ENCODE results near the gene WDR82. TPM values are rescaled to one million over a fixed set of nuclear protein-coding genes. Genes with fewer than 3 reads are reported as not detected.

The WDR82 gene
- total RNA-seq, 4 donors from 2014 or later = 46.7 to 57.6 (median 52.5) TPM

- no peak overlapping the region for H3K27ac ChIP-seq
- TF ChIP-seq POLR2A (IDR thresholded peaks at IDR 0.05) = no peak
- no peak for DNase-seq (ENCODE audit: low spot score in 2 of 2)
- H3K4me3 ChIP-seq = no peak overlapping the region
- peaks cover 34% of the 10 kb centered on the region for H3K36me3 ChIP-seq
- H3K27me3 ChIP-seq = no peaks in the 10 kb centered on the region
- peaks cover 9% of the 10 kb centered on the region for H3K4me1 ChIP-seq
- WGBS = 87% methylated on average over 12 of the region's 17 CpGs
- no peaks in the 10 kb centered on the region for H3K9me3 ChIP-seq
Observed at GRCh38 chr3:52293491-52294319, 15.3 kb upstream of the WDR82 start.

- DNase-seq (ENCODE audit: low spot score in 2 of 2) = no peak
- WGBS = 96% methylated on average over 9 of the region's 20 CpGs
- H3K27ac ChIP-seq = no peak overlapping the region
Observed at GRCh38 chr3:52292247-52293065, 14.0 kb upstream of the WDR82 start.

DNA sequence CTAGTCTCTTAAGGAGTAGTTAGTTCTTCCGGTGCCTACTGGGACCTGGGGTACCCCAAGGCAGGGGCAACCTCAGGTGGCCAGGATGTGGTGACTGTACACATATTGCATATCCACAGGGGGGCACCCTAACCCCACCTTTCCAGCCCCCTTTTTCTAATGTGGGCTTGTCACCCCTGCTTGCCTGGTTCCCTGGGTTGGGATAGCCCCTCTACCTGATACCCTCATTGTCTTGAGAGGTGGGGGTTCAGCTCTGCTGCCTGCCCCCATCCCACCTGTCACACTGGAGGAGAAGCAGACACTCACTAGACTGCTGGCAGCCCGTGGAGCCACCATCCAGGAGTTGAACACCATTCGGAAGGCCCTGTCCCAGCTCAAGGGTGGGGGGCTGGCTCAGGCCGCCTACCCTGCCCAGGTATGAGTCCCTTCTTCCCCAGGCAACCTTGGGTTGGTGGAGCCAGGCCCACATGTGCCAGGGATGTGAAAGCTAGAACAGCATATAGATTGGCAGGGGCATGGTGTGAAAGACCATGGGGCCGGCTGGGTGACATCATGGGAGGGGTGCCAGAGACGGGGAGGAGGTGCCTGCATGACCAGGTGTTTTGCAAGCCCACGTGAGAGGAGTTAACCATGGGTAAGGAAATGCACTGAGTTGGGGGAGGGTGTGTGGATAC, 13.2 kb upstream of the WDR82 start:
- no peaks in the 10 kb centered on the region for H3K27me3 ChIP-seq
- no peaks in the 10 kb centered on the region for H3K9me3 ChIP-seq
- peak in 1 of 2 donors; percentile 26 for DNase-seq (ENCODE audit: low spot score in 2 of 2)
- 84% methylated on average over 6 of the region's 7 CpGs for WGBS
- H3K27ac ChIP-seq = no peak overlapping the region
- no peak overlapping the region for H3K4me3 ChIP-seq
- peaks cover 21% of the 10 kb centered on the region for H3K4me1 ChIP-seq
- TF ChIP-seq EP300 (IDR thresholded peaks at IDR 0.05) = no peak
- H3K36me3 ChIP-seq = peaks cover 34% of the 10 kb centered on the region

More at GRCh38 chr3:52292247-52293065, 14.0 kb upstream of the WDR82 start:
- Histone ChIP-seq H3K4me1 (peaks cover 15% of the 10 kb centered on the region), H3K27me3 (no peaks in the 10 kb centered on the region), H3K4me3 (no peak overlapping the region), H3K9me3 (no peaks in the 10 kb centered on the region), H3K36me3 (peaks cover 34% of the 10 kb centered on the region)
- TF ChIP-seq POLR2A (IDR thresholded peaks at IDR 0.05) (no peak), EP300 (IDR thresholded peaks at IDR 0.05) (no peak), POLR2AphosphoS5 (IDR thresholded peaks at IDR 0.05) (no peak)
- TF ChIP-seq, protein P1, sequence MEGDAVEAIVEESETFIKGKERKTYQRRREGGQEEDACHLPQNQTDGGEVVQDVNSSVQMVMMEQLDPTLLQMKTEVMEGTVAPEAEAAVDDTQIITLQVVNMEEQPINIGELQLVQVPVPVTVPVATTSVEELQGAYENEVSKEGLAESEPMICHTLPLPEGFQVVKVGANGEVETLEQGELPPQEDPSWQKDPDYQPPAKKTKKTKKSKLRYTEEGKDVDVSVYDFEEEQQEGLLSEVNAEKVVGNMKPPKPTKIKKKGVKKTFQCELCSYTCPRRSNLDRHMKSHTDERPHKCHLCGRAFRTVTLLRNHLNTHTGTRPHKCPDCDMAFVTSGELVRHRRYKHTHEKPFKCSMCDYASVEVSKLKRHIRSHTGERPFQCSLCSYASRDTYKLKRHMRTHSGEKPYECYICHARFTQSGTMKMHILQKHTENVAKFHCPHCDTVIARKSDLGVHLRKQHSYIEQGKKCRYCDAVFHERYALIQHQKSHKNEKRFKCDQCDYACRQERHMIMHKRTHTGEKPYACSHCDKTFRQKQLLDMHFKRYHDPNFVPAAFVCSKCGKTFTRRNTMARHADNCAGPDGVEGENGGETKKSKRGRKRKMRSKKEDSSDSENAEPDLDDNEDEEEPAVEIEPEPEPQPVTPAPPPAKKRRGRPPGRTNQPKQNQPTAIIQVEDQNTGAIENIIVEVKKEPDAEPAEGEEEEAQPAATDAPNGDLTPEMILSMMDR (IDR thresholded peaks at IDR 0.05) = no peak

- Histone ChIP-seq H3K36me3 (peaks cover 34% of the 10 kb centered on the region), H3K4me1 (peaks cover 24% of the 10 kb centered on the region), H3K9me3 (no peaks in the 10 kb centered on the region), H3K27me3 (no peaks in the 10 kb centered on the region), H3K27ac (no peak overlapping the region), H3K4me3 (no peak overlapping the region)
- DNase-seq (ENCODE audit: low spot score in 2 of 2) = peak in 1 of 2 donors; percentile 55
- WGBS = 87% methylated on average over 9 of the region's 23 CpGs
- TF ChIP-seq, protein P1 (IDR thresholded peaks at IDR 0.05) = no peak
- TF ChIP-seq POLR2AphosphoS5 (IDR thresholded peaks at IDR 0.05) = no peak
- no peak for TF ChIP-seq POLR2A (IDR thresholded peaks at IDR 0.05)
- TF ChIP-seq EP300 (IDR thresholded peaks at IDR 0.05) = no peak
Observed at GRCh38 chr3:52290596-52291507, 12.4 kb upstream of the WDR82 start.

DNA sequence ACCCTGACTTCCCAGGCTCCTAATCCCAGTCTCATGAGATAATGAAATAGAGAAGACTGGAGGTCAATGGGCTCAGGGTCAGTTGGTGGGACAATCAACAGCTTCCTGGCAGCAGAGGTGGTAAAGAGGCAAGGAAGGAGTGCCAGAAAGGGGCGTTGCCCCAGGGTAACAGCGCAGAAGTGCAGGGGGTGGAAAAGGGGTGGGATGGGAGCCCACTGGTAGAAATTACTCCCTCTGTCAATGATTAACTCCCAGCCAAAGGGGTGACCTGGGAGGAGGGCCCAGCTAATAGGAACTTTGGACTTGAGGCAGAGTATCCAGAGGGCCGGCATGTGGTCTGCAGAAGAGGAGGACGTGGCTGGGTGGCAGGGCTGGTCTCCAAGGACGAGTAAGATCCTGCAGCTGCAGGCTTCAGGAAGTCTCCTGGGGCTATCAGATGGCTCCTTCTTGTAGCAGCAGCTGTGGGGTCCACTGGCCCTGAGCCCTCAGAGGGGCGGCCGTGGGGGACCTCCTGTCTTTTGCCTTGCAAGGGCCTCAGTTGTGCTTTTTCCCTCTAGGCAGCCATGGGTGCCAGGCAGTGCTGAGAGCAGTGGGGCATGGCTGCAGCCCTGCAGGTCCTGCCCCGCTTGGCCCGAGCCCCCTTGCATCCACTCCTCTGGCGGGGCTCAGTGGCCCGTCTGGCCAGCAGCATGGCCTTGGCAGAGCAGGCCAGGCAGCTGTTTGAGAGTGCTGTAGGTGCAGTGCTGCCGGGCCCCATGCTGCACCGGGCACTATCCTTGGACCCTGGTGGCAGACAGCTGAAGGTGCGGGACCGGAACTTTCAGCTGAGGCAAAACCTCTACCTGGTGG, 11.5 kb upstream of the WDR82 start:
- Histone ChIP-seq H3K27ac (no peak overlapping the region), H3K27me3 (no peaks in the 10 kb centered on the region), H3K36me3 (peaks cover 34% of the 10 kb centered on the region), H3K9me3 (no peaks in the 10 kb centered on the region), H3K4me3 (no peak overlapping the region), H3K4me1 (peaks cover 24% of the 10 kb centered on the region)
- 82% methylated on average over 4 of the region's 15 CpGs for WGBS
- no peak for TF ChIP-seq EP300 (IDR thresholded peaks at IDR 0.05)
- no peak for TF ChIP-seq POLR2A (IDR thresholded peaks at IDR 0.05)
- TF ChIP-seq POLR2AphosphoS5 (IDR thresholded peaks at IDR 0.05) = no peak
- TF ChIP-seq, protein P1 (IDR thresholded peaks at IDR 0.05) = no peak
- DNase-seq (ENCODE audit: low spot score in 2 of 2) = peak in 1 of 2 donors; percentile 62
